HG03432 (cell line): ENCODE measurements around the gene C1orf174.

ENCODE experiments used
- ATAC-seq: cut with Tn5 transposase; IDR thresholded peaks from one replicate; pipeline ENCODE4 v1.9.1; 2021; ENCODE audit warnings: mild to moderate bottlenecking, moderate library complexity; ENCODE audit not compliant: unreplicated experiment

C1orf174 gene

DNA sequence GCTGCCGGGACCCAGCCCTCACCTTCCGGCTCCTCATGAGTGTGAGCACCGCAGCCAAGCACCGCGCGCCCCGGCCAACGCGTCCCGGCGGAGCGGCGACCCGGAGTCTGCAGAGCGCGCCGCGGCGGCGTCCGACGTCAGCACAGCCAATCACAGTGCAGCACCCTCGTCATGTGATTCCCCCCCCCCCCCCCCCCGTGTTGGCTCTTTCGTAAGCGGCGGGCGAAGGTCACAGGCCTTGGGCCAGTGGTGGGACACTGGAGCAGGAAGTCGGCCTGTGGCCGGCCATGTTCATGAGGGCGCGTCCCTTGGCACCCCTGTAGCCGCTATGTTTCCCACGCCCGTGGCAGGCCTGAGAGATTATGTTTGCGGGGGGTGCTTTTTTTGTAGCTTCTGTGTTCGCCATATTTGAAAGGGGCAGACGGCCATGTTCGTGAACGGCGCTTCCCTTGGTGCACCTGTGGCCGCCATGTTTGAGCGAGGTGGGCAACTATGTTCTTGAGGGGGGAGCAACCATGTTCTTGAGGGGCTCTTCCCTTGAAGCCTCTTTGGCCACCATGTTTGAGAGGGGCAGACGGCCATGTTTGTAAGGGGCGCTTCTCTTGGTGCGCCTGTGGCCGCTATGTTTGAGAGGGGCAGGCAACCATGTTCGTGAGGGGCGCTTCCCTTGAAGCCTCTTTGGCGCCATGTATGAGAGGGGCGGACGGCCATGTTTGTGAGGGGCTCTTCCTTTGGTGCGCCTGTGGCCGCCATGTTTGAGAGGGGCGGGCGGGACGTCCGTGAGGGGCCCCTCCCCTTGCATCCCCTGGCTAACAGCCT is at the start of gene C1orf174:
Gene C1orf174 (minus strand): TSS at position 123 of the 819 bp plus-strand sequence. CDS start 86 bp downstream, at position 37.
- ATAC-seq, result peak; percentile 73

DNA sequence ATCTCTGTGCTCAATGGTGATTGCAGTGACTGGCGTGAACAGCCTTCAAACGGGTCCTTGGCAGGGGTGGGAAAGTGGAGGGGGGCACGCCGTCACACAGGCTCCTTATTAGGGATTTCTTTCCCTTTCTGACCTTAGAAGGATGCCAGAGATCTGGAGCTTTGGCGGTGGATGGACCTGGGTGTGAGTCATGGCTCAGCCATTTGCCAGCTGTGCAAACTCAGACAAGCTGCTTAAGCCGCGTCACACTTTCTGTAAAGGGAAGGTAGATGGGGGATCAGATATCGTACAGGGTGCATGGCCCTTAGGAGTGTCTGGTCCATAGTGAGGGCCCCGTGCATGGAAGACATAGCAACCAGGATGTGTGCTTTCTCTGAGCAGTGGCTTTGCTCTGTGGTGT is 48.3 kb upstream of the C1orf174 start:
- no peak for ATAC-seq

DNA sequence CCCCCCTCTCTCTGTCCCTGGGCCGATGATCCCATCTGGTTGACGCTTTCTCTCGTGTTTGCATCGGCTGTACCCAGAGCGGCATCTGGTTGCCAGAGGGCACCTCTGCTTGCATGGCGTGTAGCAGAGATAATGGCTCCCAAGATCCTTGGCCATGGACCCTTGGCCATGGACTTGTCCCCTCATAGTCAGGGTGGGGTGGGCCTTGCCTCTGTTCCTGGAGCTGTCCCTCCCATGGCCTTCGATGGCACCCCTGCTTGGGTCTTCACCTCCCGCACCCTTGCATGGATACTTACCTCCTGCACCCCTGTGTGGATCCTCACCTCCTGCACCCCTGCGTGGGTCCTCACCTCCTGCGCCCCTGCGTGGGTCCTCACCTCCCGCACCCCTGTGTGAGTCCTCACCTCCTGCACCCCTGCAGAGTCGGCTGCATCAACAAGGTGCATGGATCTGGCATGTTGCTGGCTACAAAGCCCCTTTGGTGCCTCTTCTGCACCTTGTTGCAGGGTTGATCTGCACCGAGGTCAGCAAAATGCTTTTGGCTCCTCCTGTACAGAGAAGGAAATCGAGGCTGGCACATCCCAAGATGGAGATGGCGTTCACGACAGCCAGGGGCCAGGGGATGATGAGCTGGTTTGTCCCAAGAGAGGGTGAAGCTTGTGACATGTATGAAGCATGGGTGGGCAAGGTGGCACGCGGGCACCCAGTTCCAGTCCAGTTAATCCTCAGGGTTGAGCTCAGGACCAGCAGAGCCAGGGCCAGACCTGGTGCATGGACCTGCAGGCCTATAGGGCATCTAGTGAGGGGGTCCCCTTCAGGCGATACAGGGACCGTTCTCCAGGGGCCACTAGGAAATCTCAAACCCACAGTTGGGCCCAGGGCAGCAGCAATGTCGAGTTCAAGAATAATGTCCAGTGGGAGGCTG is 46.1 kb upstream of the C1orf174 start:
- ATAC-seq, result no peak

DNA sequence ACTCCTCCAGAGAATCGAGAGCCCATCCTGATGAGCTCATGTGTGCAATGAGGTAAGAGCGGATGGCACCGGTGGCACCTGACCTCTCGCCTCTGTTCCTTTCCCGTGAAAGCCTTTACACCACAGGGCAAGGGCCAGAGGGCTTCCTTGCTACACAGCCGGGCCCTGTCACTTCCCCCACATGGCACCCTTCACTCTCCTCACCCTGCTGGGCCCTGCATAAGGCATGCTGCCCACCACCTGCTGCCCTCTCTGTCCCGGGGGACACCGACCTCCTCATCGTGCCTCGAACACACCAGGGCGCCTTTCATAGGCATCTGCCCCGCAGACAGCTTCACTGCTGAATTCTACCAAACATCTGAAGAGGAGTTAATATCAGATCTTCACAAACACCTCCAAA is 45.1 kb upstream of the C1orf174 start:
- ATAC-seq, result no peak

DNA sequence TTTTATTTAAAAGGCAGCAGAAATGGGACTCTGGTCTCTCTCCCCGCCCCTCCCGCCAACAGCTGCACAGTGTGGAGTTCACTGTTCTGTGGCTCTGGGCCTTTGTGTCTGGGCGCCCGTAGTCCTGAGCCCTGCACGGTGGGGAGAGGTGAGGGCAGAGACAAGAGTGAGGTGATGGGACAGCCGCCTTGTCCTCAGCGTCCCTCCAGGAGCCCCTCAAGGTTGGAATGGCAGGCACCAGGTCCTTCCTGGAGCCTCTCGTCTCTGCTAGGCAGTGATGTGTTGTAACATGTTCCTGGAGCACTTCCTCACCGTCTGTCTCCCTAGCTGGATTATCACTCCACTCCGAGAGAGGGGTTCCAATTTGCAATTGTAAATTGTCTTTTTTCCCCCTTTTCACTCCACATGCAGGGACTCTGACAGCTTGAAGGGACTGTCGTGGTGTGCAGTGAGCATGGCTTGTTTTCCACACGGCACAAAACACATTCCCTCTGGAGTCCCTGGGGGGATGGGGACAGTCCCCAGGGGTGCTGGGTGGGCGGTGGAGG is 44.6 kb upstream of the C1orf174 start:
- ATAC-seq, result no peak

DNA sequence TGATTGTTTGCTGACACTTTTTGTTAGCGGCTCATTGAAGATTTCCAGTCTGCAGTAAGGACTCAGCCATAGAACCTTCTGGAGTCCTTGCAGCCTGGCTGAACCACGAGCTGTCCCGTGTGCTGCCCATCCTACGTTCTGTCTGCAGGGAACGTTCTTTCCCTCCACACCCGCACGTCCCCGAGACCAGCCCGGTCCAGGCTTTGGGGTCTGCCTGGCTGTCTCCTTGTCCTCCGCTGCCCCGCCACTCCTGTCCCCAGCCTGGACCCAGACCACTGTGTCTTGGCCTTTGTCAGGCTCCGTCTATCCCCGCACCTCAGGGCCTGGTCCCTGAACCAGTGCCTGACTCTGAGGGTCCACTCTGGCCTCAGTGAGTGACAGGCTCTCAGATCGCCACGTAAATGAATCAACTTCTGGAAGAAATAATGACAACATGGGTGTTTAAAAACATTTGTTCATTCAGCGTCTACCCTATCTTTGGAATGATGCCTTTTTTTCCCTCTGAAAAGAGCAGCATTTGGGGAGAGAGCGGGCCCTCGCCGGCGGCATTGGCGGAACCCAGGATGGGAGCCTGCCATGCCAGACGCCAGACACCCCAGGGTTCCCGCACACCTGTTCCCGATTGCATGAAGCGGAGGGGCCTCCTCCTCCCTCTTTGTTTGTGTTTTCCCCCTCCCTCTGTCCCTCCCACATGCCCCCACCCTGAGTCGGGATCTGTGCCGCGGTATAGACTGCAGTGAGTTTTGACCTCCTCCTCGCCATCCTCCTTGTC is 43.9 kb upstream of the C1orf174 start:
- ATAC-seq, result no peak

DNA sequence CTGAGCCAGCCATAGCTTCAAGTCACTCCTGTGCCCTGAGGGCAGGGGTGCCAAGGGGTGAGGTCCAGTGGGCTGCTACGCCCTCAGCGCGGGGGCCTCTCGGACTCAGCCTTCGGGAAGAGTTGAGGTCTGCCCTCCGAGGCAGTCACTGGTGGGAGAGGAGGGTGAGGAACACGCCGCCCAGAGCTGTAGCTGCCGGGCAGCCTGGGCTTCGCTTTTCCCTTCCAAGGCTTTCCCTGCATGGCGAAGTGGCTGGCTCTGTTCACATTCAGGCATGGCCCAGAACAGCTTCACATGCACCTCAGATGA is 43.0 kb upstream of the C1orf174 start:
- no peak for ATAC-seq

DNA sequence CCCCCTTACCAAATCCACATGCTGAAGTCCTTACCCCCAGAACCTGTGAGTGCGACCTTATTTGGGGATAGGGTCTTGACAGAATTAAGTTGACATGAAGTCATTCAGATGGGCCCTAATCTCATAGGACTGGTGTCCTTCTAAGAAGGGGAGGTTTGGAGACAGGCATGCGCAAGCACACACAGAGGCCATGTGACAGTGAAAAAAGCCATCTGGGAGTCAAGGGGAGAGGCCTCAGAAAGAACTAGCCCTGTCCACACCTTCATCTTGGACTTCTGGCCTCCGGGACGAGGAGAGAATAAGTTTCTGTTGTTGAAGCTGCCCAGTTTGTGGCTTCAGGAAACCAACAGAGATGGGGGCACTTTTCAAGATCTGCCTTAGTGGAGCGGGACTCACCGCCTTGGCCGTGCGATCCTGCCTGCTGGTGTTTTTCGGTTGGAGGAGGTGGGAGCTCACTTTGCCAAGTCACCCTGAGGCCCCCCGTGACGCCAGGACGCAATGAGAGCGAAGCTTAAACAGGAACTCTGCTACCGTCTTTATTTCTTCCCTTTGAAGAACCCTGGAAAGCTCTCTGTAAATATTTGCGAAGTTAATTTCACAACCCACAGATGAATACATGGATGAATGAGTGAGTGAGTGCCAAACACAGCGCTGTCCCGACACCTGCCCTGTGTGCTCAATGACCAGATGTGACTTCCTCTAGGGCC is 42.5 kb upstream of the C1orf174 start:
- ATAC-seq, result no peak

DNA sequence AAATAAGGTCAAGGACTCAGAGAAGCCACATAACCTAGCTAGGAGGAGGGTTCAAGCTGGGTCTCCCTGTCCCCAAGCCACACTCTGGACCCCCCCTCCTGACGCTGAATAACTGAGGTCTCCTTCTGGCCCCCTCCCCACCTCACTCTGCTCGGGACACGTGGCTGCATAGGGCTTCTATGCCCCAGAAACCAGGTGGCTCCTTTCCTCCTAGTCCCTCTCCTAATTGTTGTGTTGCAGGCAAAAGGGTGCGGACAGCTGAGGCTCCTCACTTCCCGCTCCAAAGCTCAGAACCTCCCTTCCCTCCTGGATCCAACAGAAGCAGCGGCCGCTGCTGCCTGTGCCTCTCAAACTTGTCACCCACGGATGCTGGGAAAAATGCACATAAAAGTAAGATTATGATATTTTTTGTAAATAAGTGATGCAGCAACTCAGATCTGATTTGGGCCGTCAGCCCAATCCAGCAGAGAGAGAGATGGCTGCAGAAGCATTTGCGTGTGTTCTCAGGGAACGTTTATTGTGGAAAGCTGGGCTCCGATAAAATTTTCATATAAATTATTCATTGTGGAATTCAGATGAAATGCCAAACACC is 40.8 kb upstream of the C1orf174 start:
- ATAC-seq, result no peak

DNA sequence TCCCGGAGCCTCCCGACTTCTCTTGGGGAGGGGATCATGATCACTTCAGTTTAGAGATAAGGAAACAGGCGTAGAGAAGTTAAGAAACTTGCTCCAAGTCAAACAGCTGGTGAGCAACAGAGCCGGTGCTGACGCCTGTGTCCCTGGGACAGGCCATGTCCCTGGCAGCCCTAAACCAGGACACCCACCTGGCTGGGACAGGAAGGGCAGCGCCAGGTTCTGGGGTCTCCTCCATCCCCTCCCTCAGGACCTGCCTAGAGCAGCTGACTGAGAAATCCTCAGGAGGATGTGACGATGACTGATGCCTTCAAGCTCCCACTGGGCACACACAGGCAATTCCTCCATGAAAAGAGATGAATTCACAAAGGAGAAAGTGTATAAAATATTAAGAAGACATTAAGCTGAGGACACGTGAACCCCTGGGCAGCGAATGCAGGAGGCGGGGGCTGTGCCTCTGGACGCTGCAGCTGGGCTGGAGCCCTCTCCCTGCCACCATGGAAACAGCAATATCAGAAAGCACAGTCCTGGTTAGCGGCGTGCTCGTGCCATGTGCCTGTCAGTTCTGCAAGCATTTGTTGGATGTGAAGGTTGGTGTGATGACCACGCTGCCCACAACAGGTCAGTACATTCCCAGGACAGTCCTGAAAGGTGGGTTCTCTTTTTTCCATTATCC is 40.1 kb upstream of the C1orf174 start:
- ATAC-seq, result no peak

DNA sequence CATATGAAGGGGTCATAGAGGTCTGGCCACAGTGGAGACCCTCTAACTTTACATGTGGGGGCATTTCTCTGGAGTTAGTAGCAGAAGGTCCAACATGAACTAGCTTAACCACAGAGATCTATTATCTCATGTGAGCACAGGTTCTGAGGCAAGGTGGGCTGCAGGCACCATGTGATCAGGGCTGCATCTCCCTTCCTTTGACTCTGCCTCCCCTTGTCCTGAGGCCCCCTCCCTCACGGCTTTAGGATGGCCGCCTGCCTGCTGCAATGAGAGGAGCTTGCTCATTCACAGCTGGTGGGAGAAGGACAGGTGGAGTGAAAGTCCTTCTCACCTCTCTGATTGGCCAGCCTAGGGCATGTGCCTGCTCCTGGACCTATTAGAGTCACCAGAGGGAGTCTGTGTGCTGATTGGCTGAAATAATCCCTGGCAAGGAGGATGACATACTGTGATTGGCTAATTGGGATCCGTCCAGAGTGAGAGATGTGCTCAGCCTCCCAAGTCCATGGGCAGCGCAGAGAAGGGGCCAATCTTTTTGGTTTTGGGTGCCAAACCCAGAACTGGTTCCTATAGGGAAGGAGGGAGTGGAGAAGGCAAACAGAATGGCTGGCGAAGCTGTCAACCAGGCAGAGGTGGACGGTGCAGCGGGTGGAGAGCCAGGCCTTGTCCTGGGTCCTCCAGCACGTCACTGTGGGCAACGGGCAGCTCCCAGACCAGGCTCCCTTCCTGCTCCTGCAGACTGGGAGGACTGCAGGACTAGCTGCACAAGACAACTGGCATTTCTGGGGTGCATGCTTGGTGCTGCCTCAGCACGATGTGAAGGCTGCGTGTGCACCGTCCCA is 39.4 kb upstream of the C1orf174 start:
- no peak for ATAC-seq

DNA sequence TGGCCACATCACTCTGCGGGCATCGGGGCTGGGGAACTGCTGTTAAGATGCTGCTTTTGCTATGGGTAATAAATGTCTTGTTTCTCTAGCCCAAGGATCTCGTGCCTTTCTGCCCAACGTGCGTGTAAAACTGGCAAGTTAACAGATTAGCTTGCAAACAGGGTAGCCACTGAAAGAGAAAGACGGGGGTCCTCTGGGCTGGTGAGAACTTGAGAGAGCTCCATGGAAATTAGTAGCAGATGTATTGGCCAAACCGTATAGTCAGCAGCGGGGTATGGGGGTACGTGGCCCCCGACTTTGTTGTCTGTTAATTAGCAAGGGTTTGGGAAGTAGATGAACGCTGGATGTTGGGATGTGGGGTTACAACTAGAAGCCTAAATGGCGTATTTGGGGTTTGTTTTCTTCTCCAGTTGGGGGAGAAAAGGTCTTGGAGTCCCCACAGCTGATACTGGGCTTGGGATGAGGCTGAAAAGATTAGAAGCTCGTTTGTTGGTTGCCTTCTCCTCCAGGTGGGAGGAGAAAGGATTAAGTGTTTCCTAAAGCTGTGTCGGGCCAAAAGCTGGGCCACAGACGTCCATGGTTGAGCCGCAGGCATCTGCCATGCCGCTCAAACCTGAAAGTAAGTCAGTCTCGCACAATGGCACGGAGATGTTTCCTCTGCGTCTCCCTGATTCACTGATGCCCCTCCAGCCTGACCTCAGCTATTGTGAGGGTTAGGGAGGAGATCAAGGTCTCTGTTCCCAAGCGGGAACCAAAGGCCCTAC is 32.3 kb upstream of the C1orf174 start:
- ATAC-seq, result no peak

DNA sequence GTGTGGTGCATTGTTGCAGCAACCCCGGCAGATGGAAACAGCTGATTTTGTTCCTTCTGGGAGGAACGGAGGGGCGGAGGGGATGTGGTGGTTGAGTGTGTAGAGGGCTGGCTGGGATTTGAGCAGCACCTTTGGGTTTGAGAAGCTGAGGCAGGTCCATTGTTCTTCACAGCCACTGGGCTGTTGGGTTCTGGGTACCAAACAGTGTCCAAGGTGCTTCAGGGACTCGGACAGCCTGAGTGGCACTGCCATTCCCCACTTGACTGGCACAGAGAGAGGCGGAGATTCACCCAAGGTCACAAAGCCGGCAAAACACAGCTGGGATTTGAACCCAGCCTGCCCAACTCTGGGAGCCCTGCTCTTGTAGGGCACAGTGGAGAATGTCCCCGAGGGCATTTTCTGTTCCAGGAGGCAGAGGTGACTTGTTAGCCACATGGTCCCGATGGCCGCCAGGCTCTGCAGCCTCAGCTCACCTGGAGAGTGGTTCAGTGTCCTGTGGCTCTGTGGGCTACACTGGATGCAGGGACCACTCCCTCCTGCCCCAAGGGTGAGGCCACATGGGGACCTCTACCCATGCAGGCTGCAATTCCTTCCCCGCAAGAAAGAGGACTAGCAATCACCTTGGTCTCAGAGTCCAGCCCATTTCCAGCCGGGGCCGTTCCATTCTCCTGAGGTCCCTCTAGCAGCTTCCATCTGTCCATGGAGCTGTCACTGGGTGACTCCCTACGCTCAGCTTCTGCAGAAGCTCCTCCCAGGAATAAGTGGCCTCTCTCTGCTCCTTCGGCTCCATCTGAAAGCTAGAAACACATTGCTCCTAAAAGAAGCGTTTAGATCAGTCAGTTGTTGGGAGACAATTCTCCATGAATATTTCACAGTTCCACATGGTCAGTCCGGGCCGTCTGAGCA is 31.2 kb upstream of the C1orf174 start:
- ATAC-seq, result no peak

DNA sequence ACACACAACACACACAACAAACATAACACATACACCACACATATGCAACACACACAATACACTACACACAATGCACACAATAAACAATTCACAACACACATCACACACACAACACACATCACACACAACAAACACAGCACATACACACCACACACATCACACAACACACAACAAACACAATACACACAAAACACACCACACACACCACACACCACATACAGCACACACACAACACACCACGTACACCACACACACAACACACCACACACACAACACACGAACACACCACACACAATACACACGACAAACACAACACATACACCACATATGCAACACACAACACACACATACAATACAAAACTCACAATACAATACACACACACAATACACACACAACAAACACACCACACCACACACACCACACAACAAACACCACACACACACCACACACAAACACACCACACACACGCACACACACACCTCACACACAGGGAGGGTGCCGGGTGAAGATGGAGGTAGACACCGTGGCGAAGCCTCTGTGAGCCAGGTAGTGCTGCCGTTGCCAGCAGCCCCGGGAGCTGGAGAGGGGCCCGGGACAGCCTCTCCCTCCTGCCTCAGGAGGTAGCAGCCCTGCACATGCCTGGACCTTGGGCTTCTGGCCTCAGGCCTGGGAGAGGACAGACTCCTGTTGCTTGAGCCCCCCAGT is 30.4 kb upstream of the C1orf174 start:
- ATAC-seq, result no peak

DNA sequence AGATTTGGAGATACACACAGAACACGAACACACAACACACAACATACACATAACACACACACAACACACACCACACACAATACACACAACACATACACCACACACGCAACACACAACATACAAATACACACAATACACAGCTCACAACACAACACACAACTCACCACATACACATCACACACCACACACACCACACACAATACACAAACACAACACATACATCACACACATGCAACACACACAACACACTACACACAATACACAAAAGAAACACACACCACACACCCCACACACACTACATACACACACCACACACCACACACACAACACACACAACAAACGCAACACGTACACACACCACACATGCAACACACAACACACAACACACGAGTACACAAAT is 29.1 kb upstream of the C1orf174 start:
- no peak for ATAC-seq

DNA sequence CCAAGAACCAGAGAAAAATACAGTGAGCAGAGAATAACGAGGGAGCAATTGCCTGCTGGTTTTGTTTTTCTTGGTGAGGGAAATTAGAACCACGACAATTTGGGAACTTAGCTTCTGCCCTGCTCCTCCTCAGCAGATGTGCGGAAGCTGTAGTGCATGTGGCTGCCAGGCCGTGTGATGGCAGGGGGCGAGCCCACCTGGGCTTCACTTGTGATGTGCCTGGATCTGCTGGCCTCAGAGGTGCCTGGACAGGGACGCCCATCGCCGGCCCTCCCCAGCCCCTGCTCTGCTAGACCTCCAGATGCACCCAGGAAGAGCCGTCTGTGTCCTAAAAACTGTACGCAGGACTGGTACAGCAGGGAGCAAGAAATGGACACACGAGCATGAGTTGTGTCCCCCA is 28.5 kb upstream of the C1orf174 start:
- no peak for ATAC-seq
